GM23338 (cell line): ENCODE measurements around the gene SUSD1. TPM values are rescaled to one million over a fixed set of nuclear protein-coding genes. Genes with fewer than 3 reads are reported as not detected.

Experiments
- ATAC-seq: fragments of 200-7000 bp; cut with Tn5 transposase; 3 replicates; pipeline ENCODE4 v1.9.1; 2020
- DNase-seq: peaks from one replicate; pipeline ENCODE4 v3.0.0-alpha.2; 2015; ENCODE audit warnings: low spot score
- H2AFZ ChIP-seq: fragments of 200-600 bp; sonication (generic); 2 replicates; pipeline ENCODE4 v1.8.0; 2016; ENCODE audit warnings: antibody characterized with exemption, mild to moderate bottlenecking, moderate library complexity
- H3F3A ChIP-seq: fragments of 200-600 bp; sonication (generic); replicated peaks from 2 replicates; pipeline ENCODE4 v1.8.0; 2017; ENCODE audit warnings: antibody characterized with exemption, mixed run types, low read depth
- H3K27ac ChIP-seq: fragments of 200-600 bp; sonication (generic); 2 replicates; pipeline ENCODE4 v1.6.1; 2016; ENCODE audit warnings: low read depth
- H3K27me3 ChIP-seq: fragments of 200-600 bp; sonication (generic); 2 replicates; pipeline ENCODE4 v1.8.0; 2016; ENCODE audit warnings: mild to moderate bottlenecking, mixed run types, moderate library complexity; ENCODE audit not compliant: insufficient read depth
- H3K36me3 ChIP-seq: fragments of 200-600 bp; sonication (generic); 2 replicates; pipeline ENCODE4 v1.8.0; 2016; ENCODE audit warnings: mild to moderate bottlenecking; ENCODE audit not compliant: insufficient read depth
- H3K4me1 ChIP-seq: fragments of 200-600 bp; sonication (generic); 2 replicates; pipeline ENCODE4 v1.8.0; 2016; ENCODE audit warnings: mild to moderate bottlenecking, moderate library complexity; ENCODE audit not compliant: insufficient read depth
- H3K4me2 ChIP-seq: fragments of 200-600 bp; sonication (generic); 2 replicates; pipeline ENCODE4 v1.7.1; 2017; ENCODE audit warnings: mixed run types
- H3K4me3 ChIP-seq: fragments of 200-600 bp; sonication (generic); 2 replicates; pipeline ENCODE4 v1.6.1; 2016; ENCODE audit warnings: mixed run types
- H3K79me2 ChIP-seq: fragments of 200-600 bp; sonication (generic); replicated peaks from 2 replicates; pipeline ENCODE4 v1.8.0; 2017; ENCODE audit warnings: mild to moderate bottlenecking; ENCODE audit not compliant: insufficient read depth
- H3K9me2 ChIP-seq: fragments of 200-600 bp; sonication (generic); 2 replicates; pipeline ENCODE4 v1.8.0; 2017; ENCODE audit not compliant: insufficient read depth
- H4K20me1 ChIP-seq: fragments of 200-600 bp; sonication (generic); replicated peaks from 2 replicates; pipeline ENCODE4 v1.8.0; 2017; ENCODE audit warnings: mild to moderate bottlenecking; ENCODE audit not compliant: insufficient read depth
- H3K27ac Mint-ChIP-seq: 2 replicates; pipeline ENCODE4 v1.8.0; 2020; ENCODE audit warnings: inconsistent platforms, mild to moderate bottlenecking, moderate library complexity, mixed read lengths
- H3K27me3 Mint-ChIP-seq: 3 replicates; pipeline ENCODE4 v1.8.0; 2022; ENCODE audit warnings: low read depth, mild to moderate bottlenecking, moderate library complexity, mixed read lengths, inconsistent platforms; ENCODE audit not compliant: insufficient read depth, poor library complexity
- H3K36me3 Mint-ChIP-seq: 3 replicates; pipeline ENCODE4 v1.8.0; 2021; ENCODE audit warnings: low read depth, mild to moderate bottlenecking, inconsistent platforms, moderate library complexity, mixed read lengths
- H3K4me1 Mint-ChIP-seq: 3 replicates; pipeline ENCODE4 v1.8.0; 2020; ENCODE audit warnings: mild to moderate bottlenecking, inconsistent platforms, mixed read lengths
- H3K4me3 Mint-ChIP-seq: 3 replicates; pipeline ENCODE4 v1.8.0; 2021; ENCODE audit warnings: moderate library complexity, mild to moderate bottlenecking, inconsistent platforms, mixed read lengths
- H3K9me3 Mint-ChIP-seq: 3 replicates; pipeline ENCODE4 v1.8.0; 2020; ENCODE audit warnings: moderate library complexity, mild to moderate bottlenecking, inconsistent platforms, mixed read lengths
- CREB1 ChIP-seq: fragments of 250-450 bp; sonication (Bioruptor Pico); IDR thresholded peaks from 2 replicates; pipeline ENCODE4 v1.5.0; 2020; ENCODE audit warnings: low read depth, mild to moderate bottlenecking, moderate library complexity
- CTCF ChIP-seq, 2 experiments: fragments of 200-600 bp in 1 of 2; sonication (generic) in 1 of 2; conservative IDR thresholded peaks; 2 replicates each; pipeline versions ENCODE4 v1.5.1 to v1.6.1; 2016 to 2017; ENCODE audit warnings: antibody characterized with exemption in 2 of 2, low read depth in 2 of 2, mild to moderate bottlenecking in 2 of 2, moderate library complexity in 1 of 2
- EZH2 ChIP-seq: fragments of 200-600 bp; sonication (generic); IDR thresholded peaks from one replicate; pipeline ENCODE4 v1.8.0; 2017; ENCODE audit warnings: antibody characterized with exemption, mild to moderate bottlenecking, low read depth; ENCODE audit not compliant: unreplicated experiment
- EZH2phosphoT487 ChIP-seq: fragments of 200-600 bp; sonication (generic); IDR thresholded peaks from one replicate; pipeline ENCODE4 v1.8.1; 2018; ENCODE audit warnings: antibody characterized with exemption; ENCODE audit not compliant: unreplicated experiment
- JUNB ChIP-seq: IDR thresholded peaks from one replicate; pipeline ENCODE4 v1.6.1; 2016; ENCODE audit warnings: antibody characterized with exemption; ENCODE audit not compliant: unreplicated experiment
- POLR2AphosphoS5 ChIP-seq: IDR thresholded peaks from 2 replicates; pipeline ENCODE4 v1.6.1; 2016; ENCODE audit warnings: antibody characterized with exemption, low read depth
- STAT1 ChIP-seq: IDR thresholded peaks from one replicate; pipeline ENCODE4 v1.6.1; 2016; ENCODE audit warnings: antibody characterized with exemption; ENCODE audit not compliant: unreplicated experiment
- ZNF331 ChIP-seq: fragments of 250-450 bp; sonication (Bioruptor Pico); IDR thresholded peaks from 2 replicates; pipeline ENCODE4 v1.5.0; 2020; ENCODE audit warnings: low read depth, mild to moderate bottlenecking, moderate library complexity
- polyA plus RNA-seq: library from polyadenylated mRNA; unstranded; fragments of >200 nt; fragmentation: Nextera tagmentation; extraction: Ambion mirVana; gene quantifications from 2 replicates; pipeline ENCODE4 v1.2.1, GENCODE V29; 2016
- total RNA-seq: library from RNA; depleted of rRNA; stranded (reverse); fragments of >200 nt; shearing (Covaris generic); gene quantifications from 2 replicates; pipeline ENCODE4 v1.2.3, GENCODE V29; 2014
- TF ChIP-seq, protein P1 (sequence below): IDR thresholded peaks from one replicate; pipeline ENCODE4 v1.6.1; 2018; ENCODE audit warnings: antibody characterized with exemption; ENCODE audit not compliant: unreplicated experiment
- TF ChIP-seq, protein P2 (sequence below): IDR thresholded peaks from 2 replicates; pipeline ENCODE4 v1.6.1; 2016; ENCODE audit warnings: antibody characterized with exemption

Gene SUSD1
- total and polyA plus RNA-seq, 2 experiments from 2014 or later, result 1.2 to 6.4 TPM

DNA sequence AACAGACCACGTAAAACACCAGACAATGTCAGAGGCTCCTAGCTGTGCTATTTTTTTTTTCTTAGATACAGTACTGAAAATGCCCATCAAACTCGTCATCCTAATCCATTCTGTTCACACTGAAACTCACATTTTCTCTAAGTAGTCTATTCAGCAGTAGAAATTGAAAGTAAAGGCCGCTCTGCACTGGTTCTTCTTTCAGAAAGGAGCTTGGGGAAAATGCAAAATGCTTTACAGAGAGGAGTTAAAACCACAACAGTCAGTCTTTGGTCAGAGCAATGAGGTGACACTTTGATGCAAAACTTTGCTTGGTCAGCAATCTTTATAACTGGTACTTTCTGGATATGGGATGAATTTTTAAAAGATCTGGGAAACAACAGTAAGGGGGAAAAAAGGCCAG, 43.8 kb upstream of the SUSD1 start (continued):
- TF ChIP-seq, protein P1, sequence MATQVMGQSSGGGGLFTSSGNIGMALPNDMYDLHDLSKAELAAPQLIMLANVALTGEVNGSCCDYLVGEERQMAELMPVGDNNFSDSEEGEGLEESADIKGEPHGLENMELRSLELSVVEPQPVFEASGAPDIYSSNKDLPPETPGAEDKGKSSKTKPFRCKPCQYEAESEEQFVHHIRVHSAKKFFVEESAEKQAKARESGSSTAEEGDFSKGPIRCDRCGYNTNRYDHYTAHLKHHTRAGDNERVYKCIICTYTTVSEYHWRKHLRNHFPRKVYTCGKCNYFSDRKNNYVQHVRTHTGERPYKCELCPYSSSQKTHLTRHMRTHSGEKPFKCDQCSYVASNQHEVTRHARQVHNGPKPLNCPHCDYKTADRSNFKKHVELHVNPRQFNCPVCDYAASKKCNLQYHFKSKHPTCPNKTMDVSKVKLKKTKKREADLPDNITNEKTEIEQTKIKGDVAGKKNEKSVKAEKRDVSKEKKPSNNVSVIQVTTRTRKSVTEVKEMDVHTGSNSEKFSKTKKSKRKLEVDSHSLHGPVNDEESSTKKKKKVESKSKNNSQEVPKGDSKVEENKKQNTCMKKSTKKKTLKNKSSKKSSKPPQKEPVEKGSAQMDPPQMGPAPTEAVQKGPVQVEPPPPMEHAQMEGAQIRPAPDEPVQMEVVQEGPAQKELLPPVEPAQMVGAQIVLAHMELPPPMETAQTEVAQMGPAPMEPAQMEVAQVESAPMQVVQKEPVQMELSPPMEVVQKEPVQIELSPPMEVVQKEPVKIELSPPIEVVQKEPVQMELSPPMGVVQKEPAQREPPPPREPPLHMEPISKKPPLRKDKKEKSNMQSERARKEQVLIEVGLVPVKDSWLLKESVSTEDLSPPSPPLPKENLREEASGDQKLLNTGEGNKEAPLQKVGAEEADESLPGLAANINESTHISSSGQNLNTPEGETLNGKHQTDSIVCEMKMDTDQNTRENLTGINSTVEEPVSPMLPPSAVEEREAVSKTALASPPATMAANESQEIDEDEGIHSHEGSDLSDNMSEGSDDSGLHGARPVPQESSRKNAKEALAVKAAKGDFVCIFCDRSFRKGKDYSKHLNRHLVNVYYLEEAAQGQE, result no peak
- no peak for TF ChIP-seq POLR2AphosphoS5
- TF ChIP-seq ZNF331 (CRISPR knock-in tag), result no peak
- TF ChIP-seq STAT1, result no peak
- no peak for TF ChIP-seq EZH2phosphoT487
- TF ChIP-seq EZH2, result no peak
- TF ChIP-seq, protein P2, sequence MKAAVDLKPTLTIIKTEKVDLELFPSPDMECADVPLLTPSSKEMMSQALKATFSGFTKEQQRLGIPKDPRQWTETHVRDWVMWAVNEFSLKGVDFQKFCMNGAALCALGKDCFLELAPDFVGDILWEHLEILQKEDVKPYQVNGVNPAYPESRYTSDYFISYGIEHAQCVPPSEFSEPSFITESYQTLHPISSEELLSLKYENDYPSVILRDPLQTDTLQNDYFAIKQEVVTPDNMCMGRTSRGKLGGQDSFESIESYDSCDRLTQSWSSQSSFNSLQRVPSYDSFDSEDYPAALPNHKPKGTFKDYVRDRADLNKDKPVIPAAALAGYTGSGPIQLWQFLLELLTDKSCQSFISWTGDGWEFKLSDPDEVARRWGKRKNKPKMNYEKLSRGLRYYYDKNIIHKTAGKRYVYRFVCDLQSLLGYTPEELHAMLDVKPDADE, result no peak
- no peak for TF ChIP-seq CREB1 (CRISPR knock-in tag)
- no peak for TF ChIP-seq JUNB

DNA sequence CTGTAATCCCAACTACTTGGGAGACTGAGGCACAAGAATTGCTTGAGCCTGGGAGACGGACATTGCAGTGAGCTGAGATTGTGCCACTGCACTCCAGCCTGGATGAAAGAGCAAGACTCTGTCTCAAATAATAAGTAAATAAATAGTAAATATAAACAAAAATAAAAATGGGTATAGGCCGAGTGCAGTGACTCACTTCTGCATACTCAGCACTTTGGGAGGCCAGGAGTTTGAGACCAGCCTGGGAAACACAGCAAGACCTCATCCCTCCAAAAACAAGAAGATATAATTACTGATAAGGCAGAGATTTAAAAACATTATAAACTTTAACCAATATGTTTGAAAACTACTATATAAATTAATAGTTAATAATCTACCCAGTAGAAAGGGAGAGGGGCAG, 37.8 kb upstream of the SUSD1 start:
- no peak overlapping the region for H3K4me3 ChIP-seq
- Mint-ChIP-seq H3K27me3 (peaks cover 3% of the 10 kb centered on the region), H3K36me3 (peaks cover 13% of the 10 kb centered on the region), H3K9me3 (peaks cover 7% of the 10 kb centered on the region; the same call in 1 of the 3 replicates), H3K27ac (no peak overlapping the region), H3K4me3 (no peak overlapping the region), H3K4me1 (peaks cover 14% of the 10 kb centered on the region; the same call in 2 of the 3 replicates)
- H3K27ac ChIP-seq, result no peak overlapping the region
- TF ChIP-seq, protein P2, result no peak
- TF ChIP-seq CTCF (conservative IDR thresholded peaks at IDR 0.05; ENCODE audit: low read depth in 2 of 2), result no peak
- no peak overlapping the region for H2AFZ ChIP-seq
- H3K36me3 ChIP-seq, result peaks cover 4% of the 10 kb centered on the region; the same call in 1 of the 2 replicates
- no peaks in the 10 kb centered on the region for H3K79me2 ChIP-seq
- peaks cover 16% of the 10 kb centered on the region for H3K4me1 ChIP-seq
- no peaks in the 10 kb centered on the region for H3F3A ChIP-seq
- no peak for DNase-seq
- no peak for ATAC-seq
- H3K9me2 ChIP-seq, result peaks cover 6% of the 10 kb centered on the region; the same call in 1 of the 2 replicates
- no peaks in the 10 kb centered on the region for H3K27me3 ChIP-seq
- no peaks in the 10 kb centered on the region for H4K20me1 ChIP-seq
- H3K4me2 ChIP-seq, result no peak overlapping the region
